ENCODE measurements around the gene LRRC2. TPM values are rescaled to one million over a fixed set of nuclear protein-coding genes. Genes with fewer than 3 reads are reported as not detected.

LRRC2 gene
- total and polyA plus RNA-seq, 2 of the 13 experiments (the other 11 are each of a cell fraction or from before 2014, with no cell fraction given): 0.27 to 0.58 TPM

- TF ChIP-seq PRDM4 (CRISPR knock-in tag; IDR thresholded peaks at IDR 0.05; ENCODE audit: borderline replicate concordance): no peak
- peak; percentile 25; the same call in 1 of the 2 replicates for TF ChIP-seq HNF1B (CRISPR knock-in tag; IDR thresholded peaks at IDR 0.05)
- TF ChIP-seq SUZ12 (IDR thresholded peaks at IDR 0.05; ENCODE audit: low read depth, low read length): no peak
- TF ChIP-seq DDIT3 (CRISPR knock-in tag; IDR thresholded peaks at IDR 0.05): no peak
- no peak for TF ChIP-seq MEF2D (CRISPR knock-in tag; IDR thresholded peaks at IDR 0.05)
- no peak for TF ChIP-seq ZNF543 (CRISPR knock-in tag; IDR thresholded peaks at IDR 0.05)
- TF ChIP-seq ZNF761 (CRISPR knock-in tag; conservative IDR thresholded peaks at IDR 0.05): no peak
- TF ChIP-seq EZH2 (conservative IDR thresholded peaks at IDR 0.05; ENCODE audit: low read depth, low read length): no peak
- no peak for TF ChIP-seq PRDM15 (CRISPR knock-in tag; IDR thresholded peaks at IDR 0.05)
- TF ChIP-seq KLF15 (CRISPR knock-in tag; IDR thresholded peaks at IDR 0.05; ENCODE audit: borderline replicate concordance): no peak
- no peak for TF ChIP-seq ZNF577 (CRISPR knock-in tag; IDR thresholded peaks at IDR 0.05; ENCODE audit: borderline replicate concordance, low read depth)
- TF ChIP-seq EEA1 (CRISPR knock-in tag; IDR thresholded peaks at IDR 0.05; ENCODE audit: borderline replicate concordance): no peak
- TF ChIP-seq ZNF792 (CRISPR knock-in tag; IDR thresholded peaks at IDR 0.05): no peak
- no peak for TF ChIP-seq ARNT (IDR thresholded peaks at IDR 0.05)
- TF ChIP-seq ZBTB49 (CRISPR knock-in tag; IDR thresholded peaks at IDR 0.05; ENCODE audit: borderline replicate concordance): 0 out of 2 replicates have a peak, but pooled peaks have one; percentile 29
- no peak for TF ChIP-seq ZNF253 (CRISPR knock-in tag; IDR thresholded peaks at IDR 0.05; ENCODE audit: borderline replicate concordance)
Measured at GRCh38 chr3:46558184-46559043, 7.7 kb downstream of the LRRC2 start (continued).

Measured in HepG2 (cell line).